ENCODE data around the gene CDH1.
"Not testable (repeated sequence)": the region's sequence is repeated elsewhere in the genome, so short reads cannot be mapped to it uniquely, and the experiment has no call there.

CDH1 gene

GRCh38 chr16:68790944-68791343 is 53.9 kb downstream of the CDH1 start:
- no peak for DNase-seq

GRCh38 chr16:68792465-68793324 is 55.6 kb downstream of the CDH1 start:
- peak; percentile 85 for DNase-seq

- no peak for DNase-seq
Measured at GRCh38 chr16:68793401-68793857, 56.3 kb downstream of the CDH1 start.

DNA sequence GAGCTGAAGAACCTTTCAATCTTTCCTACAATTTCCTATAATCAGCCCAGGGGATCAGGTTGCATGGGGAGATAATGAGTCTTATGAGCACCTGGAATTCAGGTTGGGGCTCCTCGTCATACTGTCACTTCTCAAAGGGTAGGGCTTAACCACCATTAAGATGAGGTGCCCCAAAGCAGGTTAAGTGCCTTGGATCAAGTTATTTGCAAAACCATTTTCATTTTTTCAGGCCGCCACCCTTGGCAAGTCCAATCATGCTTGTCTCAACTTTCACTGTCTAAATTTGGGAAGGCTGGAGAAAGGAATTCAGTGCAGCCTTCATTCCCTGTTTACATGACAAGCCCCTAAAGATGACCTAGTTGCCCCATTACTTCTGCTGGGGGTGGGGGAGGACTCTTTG is 61.3 kb downstream of the CDH1 start:
- peak; percentile 43 for DNase-seq

GRCh38 chr16:68800257-68800875 is 63.3 kb downstream of the CDH1 start:
- peak; percentile 71 for DNase-seq

GRCh38 chr16:68802190-68802589 is 65.1 kb downstream of the CDH1 start:
- DNase-seq: no peak

GRCh38 chr16:68806422-68806821 is 69.3 kb downstream of the CDH1 start:
- DNase-seq: no peak

DNA sequence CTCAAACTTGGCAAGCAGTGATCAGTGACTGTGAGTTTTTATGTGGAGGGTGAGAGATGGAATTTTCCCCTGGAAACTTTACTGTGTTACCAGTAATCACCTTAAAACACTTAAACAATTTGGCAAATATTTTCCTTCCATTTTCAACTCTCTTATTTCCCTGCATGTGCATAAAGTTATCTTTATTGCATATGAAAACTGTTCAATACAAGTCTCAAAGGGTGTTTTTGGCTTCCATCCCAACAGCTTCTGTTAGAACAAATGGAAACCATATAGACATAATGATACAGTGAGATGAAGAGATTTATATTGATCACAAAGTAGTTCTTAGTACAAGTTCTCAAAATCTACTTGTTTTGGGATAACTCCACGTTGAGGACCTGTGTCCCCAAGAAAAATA is 69.9 kb downstream of the CDH1 start:
- no peak for DNase-seq

GRCh38 chr16:68814516-68814915 is 77.4 kb downstream of the CDH1 start:
- no peak for DNase-seq

DNA sequence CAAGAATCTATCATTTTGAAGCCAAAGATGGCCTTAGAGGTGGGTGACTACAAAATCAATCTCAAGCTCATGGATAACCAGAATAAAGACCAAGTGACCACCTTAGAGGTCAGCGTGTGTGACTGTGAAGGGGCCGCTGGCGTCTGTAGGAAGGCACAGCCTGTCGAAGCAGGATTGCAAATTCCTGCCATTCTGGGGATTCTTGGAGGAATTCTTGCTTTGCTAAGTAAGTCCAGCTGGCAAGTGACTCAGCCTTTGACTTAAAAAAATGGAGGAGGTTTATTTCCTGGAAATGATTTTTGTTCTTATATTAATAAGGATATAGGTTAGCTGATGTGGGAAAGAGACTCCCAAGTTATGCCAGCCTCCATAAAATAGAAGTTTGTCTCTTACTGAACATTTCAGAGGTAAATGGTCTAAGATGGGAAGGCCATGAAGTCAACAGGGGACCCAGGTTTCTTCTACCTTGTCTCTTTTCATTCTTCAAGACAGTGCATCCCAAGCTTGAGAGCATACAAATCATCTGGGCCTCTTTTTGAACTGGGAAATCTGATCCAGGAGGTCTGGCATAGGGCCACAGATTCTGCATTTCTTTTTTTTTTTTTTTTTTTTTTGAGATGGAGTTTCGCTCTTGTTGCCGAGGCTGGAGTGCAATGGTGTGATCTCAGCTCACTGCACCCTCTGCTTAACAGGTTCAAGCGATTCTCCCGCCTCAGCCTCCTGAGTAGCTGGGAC is 86.5 kb downstream of the CDH1 start:
- peak; percentile 38 for DNase-seq

DNA sequence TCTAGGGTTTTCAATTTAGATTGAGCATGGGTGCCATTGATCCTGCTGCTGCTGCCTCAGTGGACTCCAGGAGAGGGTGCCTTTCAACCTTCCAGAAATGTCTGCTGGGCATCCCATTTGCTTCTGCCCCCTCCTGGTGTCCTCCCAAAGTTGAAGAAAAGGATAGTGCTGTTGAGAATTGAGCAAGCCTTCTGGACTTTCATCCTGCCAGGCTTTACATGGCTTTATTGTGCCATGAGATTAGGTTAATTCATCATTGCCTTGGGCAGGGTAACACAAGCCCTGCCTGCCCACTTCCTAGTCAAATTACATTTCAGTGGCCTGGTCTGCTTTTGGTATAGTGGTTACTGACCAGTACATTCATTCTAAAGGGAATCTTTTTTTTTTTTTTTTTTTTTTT is 88.3 kb downstream of the CDH1 start:
- DNase-seq: no peak

DNA sequence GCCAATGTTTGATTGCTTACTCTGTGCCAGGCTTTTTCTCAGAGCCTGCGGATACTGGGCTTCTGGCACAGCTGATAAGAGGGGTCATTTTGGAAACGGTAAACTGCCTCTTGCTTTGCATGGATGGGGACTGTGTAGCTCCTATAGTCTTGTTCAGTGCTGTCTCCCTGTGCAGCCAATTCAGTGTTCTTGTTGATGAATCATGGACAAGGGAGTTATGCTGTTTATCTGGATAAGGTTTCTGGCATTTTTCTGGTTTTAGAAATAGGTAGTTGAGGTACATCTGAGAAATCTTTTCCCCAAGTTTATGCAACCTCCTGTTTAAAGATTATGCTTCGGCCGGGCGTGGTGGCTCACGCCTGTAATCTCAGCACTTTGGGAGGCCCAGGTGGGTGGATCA is 89.6 kb downstream of the CDH1 start:
- no peak for DNase-seq

DNA sequence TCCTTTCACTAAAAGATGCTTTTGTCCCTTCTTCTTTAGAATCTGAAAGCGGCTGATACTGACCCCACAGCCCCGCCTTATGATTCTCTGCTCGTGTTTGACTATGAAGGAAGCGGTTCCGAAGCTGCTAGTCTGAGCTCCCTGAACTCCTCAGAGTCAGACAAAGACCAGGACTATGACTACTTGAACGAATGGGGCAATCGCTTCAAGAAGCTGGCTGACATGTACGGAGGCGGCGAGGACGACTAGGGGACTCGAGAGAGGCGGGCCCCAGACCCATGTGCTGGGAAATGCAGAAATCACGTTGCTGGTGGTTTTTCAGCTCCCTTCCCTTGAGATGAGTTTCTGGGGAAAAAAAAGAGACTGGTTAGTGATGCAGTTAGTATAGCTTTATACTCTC is 96.2 kb downstream of the CDH1 start:
- no peak for DNase-seq

DNA sequence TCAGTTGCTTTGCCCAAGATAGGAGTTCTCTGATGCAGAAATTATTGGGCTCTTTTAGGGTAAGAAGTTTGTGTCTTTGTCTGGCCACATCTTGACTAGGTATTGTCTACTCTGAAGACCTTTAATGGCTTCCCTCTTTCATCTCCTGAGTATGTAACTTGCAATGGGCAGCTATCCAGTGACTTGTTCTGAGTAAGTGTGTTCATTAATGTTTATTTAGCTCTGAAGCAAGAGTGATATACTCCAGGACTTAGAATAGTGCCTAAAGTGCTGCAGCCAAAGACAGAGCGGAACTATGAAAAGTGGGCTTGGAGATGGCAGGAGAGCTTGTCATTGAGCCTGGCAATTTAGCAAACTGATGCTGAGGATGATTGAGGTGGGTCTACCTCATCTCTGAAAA is 97.5 kb downstream of the CDH1 start:
- no peak for DNase-seq

GRCh38 chr16:68835970-68836369 is 98.9 kb downstream of the CDH1 start:
- DNase-seq: no peak

- DNase-seq: no peak
Measured at GRCh38 chr16:68839831-68840230, 102.7 kb downstream of the CDH1 start.

DNA sequence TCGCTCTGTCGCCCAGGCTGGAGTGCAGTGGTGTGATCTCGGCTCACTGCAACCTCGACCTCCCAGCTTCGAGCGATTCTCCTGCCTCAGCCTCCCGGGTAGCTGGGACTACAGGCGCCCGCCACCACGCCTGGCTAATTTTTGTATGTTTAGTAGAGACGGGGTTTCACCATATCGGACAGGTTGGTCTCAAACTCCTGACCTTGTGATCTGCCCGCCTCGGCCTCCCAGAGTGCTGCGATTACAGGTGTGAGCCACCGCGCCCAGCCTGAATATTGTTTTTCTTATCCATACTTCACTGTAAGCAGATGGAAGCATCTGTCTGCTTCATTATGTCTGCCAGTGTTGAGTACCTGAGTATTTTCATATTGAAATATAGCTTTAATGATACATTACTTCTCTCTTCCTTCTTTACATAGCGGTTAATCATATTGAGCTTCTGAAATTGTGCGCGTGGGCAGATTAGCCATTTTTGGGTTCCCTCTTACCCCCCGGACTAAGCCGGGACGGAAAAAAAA is 105.9 kb downstream of the CDH1 start:
- DNase-seq: not testable (repeated sequence)

DNA sequence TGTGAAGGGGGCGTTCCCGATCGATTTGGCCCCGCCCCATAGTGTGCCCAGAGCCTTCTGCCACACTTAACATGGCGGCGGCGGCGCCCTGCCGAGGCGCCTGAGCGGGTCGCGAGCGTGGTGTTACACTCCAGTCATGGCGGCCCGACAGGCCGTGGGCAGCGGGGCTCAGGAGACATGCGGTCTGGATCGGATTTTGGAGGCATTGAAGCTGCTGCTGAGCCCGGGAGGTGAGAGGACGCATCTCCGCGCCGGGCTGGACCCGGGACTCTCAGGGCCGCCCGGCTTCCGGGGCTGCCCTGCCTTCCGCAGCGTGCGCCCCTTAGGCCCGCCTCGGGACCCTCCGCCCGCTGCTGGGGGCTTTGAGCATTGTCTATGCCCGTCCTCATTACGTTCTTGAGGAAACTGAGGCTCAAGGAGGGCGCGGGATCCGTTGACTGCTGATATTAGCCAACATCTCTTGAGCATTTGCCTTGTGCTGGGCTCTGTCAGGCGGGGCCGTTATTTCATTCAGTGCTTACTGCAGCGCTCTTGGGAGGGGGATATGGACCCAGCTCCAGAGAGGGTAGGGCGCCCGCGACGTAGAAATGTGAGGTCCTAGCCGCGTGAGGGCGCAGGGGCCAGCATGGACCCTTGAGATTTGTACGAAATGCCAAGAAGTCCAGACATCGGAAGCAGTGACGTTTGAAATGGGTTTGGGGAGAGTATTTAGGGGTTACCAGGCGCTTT is 106.6 kb downstream of the CDH1 start, which contains the start of gene TANGO6:
TSS of gene TANGO6 (plus strand) at position 50 of the 729 bp plus-strand sequence. CDS start at position 137, 87 bp downstream.
- peak; percentile 84 for DNase-seq

GRCh38 chr16:68844211-68844564 is 107.1 kb downstream of the CDH1 start:
- DNase-seq: no peak

GRCh38 chr16:68848786-68849185 is 111.7 kb downstream of the CDH1 start:
- DNase-seq: no peak

DNA sequence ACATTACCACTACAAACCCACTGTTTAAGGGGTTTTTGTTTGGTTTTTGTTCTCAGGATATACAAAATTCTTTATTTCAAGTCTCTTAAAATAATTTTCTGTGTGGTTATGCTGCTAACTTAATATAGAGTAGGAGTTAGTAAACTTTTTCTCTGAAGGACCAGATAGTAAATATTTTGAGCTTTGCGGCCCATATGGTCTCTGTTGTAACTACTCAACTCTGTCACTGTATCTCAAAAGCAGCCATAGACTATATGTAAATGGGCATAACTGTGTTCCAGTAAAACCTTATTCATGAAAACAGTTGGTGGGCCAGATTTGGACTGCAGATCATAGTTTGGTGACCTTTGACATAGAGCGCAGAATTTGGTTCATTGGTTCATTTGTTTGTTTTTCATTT is 113.4 kb downstream of the CDH1 start:
- DNase-seq: no peak

GRCh38 chr16:68851601-68852000 is 114.5 kb downstream of the CDH1 start:
- no peak for DNase-seq

DNA sequence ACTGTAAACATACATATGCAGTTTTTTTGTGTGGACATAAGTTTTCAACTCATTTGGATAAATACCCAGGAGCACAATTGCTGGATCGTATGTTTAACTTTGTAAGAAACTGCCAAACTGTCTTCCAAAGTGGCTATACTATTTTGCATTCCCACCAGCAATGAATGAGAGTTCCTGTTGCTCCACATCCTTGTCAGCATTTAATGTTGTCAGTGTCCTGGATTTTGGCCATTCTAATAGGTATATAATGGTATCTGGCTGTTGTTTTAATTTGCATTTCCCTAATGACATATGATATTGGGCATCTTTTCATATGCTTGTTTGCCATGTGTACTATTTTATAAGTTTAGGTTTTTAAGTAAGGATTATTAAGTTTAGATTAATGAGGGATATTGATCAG is 120.4 kb downstream of the CDH1 start:
- DNase-seq: no peak

All from NCI-H2171 (cell line).